PC-9 (cell line): ENCODE measurements around the gene SSR4.

Experiments used
- CTCF ChIP-seq: fragments of 200-600 bp; sonication (generic); conservative IDR thresholded peaks from 2 replicates; pipeline ENCODE4 v1.6.1; 2017; ENCODE audit warnings: mixed run types, antibody characterized with exemption, mild to moderate bottlenecking, moderate library complexity
- EZH2 ChIP-seq: fragments of 200-600 bp; sonication (generic); IDR thresholded peaks from 2 replicates; pipeline ENCODE4 v1.8.0; 2017; ENCODE audit warnings: antibody characterized with exemption, low read depth

GRCh38 chrX:153802513-153803045 is 8.1 kb downstream of the SSR4 start:
- TF ChIP-seq CTCF (no peak), EZH2 (no peak)
